ENCODE measurements around the gene CPT1B. TPM values are rescaled to one million over a fixed set of nuclear protein-coding genes. Genes with fewer than 3 reads are reported as not detected.
A peak's percentile ranks its signal among the peaks of the same experiment; 100 is the strongest.

Gene CPT1B
- total and polyA plus RNA-seq, 2 donors (not counting 3 experiments of a cell fraction or from before 2014, with no cell fraction given) = 7.1 TPM

DNA sequence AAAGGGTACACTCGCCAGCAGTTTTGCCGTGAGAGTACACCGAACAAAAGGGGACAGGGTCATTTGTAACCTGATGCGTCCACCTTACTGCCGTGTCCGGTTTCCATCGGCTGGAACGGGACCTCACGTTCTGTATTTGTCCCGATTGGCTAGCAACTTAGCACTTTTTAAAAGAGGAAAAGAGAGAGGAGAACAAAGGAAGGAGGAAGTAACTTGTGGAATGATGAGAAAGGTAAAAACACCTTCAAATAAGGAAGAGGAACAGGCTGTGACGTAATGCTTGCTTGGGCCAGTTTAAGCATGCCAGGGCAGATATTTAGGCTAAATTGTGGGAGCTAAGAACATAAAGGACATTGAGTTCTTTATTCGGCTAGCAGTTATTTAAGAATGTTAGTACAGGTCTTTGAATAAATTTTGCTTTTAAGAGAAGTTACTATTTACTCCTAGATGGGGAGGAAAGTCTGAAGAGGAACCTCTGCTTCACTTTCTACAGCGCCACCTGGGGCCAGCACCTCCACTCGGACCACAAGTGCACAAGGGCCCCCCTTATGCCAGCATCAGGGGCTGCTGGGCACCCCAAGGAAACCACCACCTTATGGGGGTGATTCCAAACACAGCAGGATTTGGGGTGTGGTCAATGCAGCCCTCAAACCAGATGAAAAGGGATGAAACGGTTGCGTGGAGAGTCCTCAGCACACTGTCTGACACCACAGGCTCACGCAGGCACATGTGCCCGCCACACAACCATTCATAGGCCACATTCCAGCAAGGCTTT is 43.9 kb upstream of the CPT1B start:
- DNase-seq (ENCODE audit: low read depth, low spot score) (no peak), FAIRE-seq (no peak)
- no peaks in the 10 kb centered on the region for H3K9me3 ChIP-seq (replicated peaks; ENCODE audit: control insufficient read depth, insufficient read depth, low read length)
- TF ChIP-seq, protein P1, sequence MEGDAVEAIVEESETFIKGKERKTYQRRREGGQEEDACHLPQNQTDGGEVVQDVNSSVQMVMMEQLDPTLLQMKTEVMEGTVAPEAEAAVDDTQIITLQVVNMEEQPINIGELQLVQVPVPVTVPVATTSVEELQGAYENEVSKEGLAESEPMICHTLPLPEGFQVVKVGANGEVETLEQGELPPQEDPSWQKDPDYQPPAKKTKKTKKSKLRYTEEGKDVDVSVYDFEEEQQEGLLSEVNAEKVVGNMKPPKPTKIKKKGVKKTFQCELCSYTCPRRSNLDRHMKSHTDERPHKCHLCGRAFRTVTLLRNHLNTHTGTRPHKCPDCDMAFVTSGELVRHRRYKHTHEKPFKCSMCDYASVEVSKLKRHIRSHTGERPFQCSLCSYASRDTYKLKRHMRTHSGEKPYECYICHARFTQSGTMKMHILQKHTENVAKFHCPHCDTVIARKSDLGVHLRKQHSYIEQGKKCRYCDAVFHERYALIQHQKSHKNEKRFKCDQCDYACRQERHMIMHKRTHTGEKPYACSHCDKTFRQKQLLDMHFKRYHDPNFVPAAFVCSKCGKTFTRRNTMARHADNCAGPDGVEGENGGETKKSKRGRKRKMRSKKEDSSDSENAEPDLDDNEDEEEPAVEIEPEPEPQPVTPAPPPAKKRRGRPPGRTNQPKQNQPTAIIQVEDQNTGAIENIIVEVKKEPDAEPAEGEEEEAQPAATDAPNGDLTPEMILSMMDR (IDR thresholded peaks at IDR 0.05; ENCODE audit: extremely low read depth in 1 of 2, insufficient read depth in 1 of 2, low read depth in 1 of 2, low read length in 2 of 2) = no peak
- TF ChIP-seq EZH2 (IDR thresholded peaks at IDR 0.05; ENCODE audit: borderline replicate concordance, low read depth, low read length, severe bottlenecking) (no peak), MAX (IDR thresholded peaks at IDR 0.05; ENCODE audit: insufficient read depth, insufficient read length) (no peak), POLR2AphosphoS5 (IDR thresholded peaks at IDR 0.05; ENCODE audit: insufficient read depth, low read depth, low read length) (no peak), MYC (IDR thresholded peaks at IDR 0.05; ENCODE audit: low read depth, low read length) (no peak), JUN (IDR thresholded peaks at IDR 0.05; ENCODE audit: borderline replicate concordance, insufficient read depth, insufficient read length, low read depth) (no peak), FOS (IDR thresholded peaks at IDR 0.05; ENCODE audit: borderline replicate concordance, insufficient read depth, low read length) (no peak), POLR2A (IDR thresholded peaks at IDR 0.05; ENCODE audit: low read depth, low read length) (no peak), GATA2 (IDR thresholded peaks at IDR 0.05; ENCODE audit: insufficient read depth, insufficient read length, low read depth, low read length) (no peak)
- no peak overlapping the region for H3K9ac ChIP-seq (replicated peaks; ENCODE audit: extremely low read depth, insufficient read depth, low read length)
- dilution Hi-C loops (cut with MboI; ENCODE audit: extremely low pct_ligation_motif_present, low sequenced_read_pairs) (no loop called here), intact Hi-C loops (cut with micrococcal nuclease) (loop anchor here (2.0 kb wide), 1 partner anchor 51 kb away; the partner anchor contains the start of gene SHANK3)
- no peaks in the 10 kb centered on the region for H3K27me3 ChIP-seq (ENCODE audit: control insufficient read depth in 2 of 2, insufficient read depth in 2 of 2, low read length in 2 of 2)
- peak overlapping the region; percentile 32 for H3K4me2 ChIP-seq (ENCODE audit: insufficient read depth, low read length)
- no peaks in the 10 kb centered on the region for H3K9me1 ChIP-seq (replicated peaks; ENCODE audit: control insufficient read depth, extremely low read depth, insufficient read depth, low read length)
- no TSS peak for BruUV-seq (replicated peaks)
- no peak overlapping the region for H2AFZ ChIP-seq (ENCODE audit: low read depth, low read length)
- no peaks in the 10 kb centered on the region for H3K79me2 ChIP-seq (ENCODE audit: control insufficient read depth, insufficient read depth, low read length)
- CTCF ChIA-PET = interaction anchor here (1.4 to 2.3 kb wide), 12 partner anchors 11 to 381 kb away, joined by 4 to 91 read pairs (median 14); partner anchors contain the start of genes CHKB, CPT1B and SCO2
- no peak overlapping the region for H3K27ac ChIP-seq (ENCODE audit: insufficient read depth, low read depth, low read length)
- H3K4me1 ChIP-seq (ENCODE audit: control insufficient read depth, extremely low read depth, insufficient read depth, low read length) = peaks cover 14% of the 10 kb centered on the region
- no peak overlapping the region for H3K4me3 ChIP-seq (replicated peaks in 1 of 3; ENCODE audit: insufficient read depth in 1 of 3, low read depth in 1 of 3, low read length in 3 of 3)
- POLR2A ChIA-PET = no interaction called here
- no peaks in the 10 kb centered on the region for H3K36me3 ChIP-seq (ENCODE audit: control insufficient read depth in 2 of 2, extremely low read depth in 1 of 2, insufficient read depth in 2 of 2, low read length in 2 of 2)
- H4K20me1 ChIP-seq (replicated peaks; ENCODE audit: control insufficient read depth, extremely low read depth, insufficient read depth, low read length) = no peaks in the 10 kb centered on the region

Data from endothelial cell of umbilical vein (primary cell).